NB4 (cell line): ENCODE results near the gene SLC11A1.

ENCODE experiments used
- DNase-seq: peaks from one replicate; pipeline ENCODE4 v3.0.0; 2010; ENCODE audit warnings: low read depth
- H3K4me3 ChIP-seq: one replicate; pipeline ENCODE4 v1.5.1; 2011; ENCODE audit warnings: mild to moderate bottlenecking, low read depth, low read length, moderate library complexity
- MAX ChIP-seq: IDR thresholded peaks from 2 replicates; pipeline ENCODE4 v1.6.1; 2011; ENCODE audit warnings: low read depth, low read length
- MYC ChIP-seq: IDR thresholded peaks from 2 replicates; pipeline ENCODE4 v1.6.1; 2011; ENCODE audit warnings: low read depth, low read length
- POLR2A ChIP-seq: IDR thresholded peaks from 2 replicates; pipeline ENCODE4 v1.6.1; 2011; ENCODE audit warnings: mild to moderate bottlenecking; ENCODE audit not compliant: insufficient read length; ENCODE audit errors: extremely low read depth
- TF ChIP-seq, protein P1 (sequence below): IDR thresholded peaks from one replicate; pipeline ENCODE4 v1.5.1; 2012; ENCODE audit warnings: low read depth, low read length

SLC11A1 gene

DNA sequence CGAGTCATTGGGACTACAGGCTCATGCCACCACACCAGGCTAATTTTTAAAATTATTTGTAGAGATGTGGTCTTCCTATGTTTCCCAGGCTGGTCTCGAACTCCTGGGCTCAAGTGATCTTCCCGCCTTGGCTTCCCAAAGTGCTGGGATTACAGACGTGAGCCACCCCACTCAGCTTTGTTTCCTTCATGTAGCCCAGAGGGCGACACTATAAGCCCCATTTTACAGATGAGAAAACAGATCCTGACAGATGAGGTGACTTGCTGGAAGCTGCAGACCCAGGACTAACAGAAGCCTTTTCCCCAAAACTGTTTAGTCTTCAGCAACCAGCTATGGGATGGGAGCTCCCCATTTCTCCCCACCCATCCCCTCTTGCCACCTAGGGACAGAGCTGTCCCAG is 10.4 kb downstream of the SLC11A1 start:
- no peak overlapping the region for H3K4me3 ChIP-seq
- DNase-seq, result no peak
- TF ChIP-seq MAX, result no peak
- TF ChIP-seq MYC, result no peak
- TF ChIP-seq, protein P1, sequence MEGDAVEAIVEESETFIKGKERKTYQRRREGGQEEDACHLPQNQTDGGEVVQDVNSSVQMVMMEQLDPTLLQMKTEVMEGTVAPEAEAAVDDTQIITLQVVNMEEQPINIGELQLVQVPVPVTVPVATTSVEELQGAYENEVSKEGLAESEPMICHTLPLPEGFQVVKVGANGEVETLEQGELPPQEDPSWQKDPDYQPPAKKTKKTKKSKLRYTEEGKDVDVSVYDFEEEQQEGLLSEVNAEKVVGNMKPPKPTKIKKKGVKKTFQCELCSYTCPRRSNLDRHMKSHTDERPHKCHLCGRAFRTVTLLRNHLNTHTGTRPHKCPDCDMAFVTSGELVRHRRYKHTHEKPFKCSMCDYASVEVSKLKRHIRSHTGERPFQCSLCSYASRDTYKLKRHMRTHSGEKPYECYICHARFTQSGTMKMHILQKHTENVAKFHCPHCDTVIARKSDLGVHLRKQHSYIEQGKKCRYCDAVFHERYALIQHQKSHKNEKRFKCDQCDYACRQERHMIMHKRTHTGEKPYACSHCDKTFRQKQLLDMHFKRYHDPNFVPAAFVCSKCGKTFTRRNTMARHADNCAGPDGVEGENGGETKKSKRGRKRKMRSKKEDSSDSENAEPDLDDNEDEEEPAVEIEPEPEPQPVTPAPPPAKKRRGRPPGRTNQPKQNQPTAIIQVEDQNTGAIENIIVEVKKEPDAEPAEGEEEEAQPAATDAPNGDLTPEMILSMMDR, result no peak
- TF ChIP-seq POLR2A, result no peak

DNA sequence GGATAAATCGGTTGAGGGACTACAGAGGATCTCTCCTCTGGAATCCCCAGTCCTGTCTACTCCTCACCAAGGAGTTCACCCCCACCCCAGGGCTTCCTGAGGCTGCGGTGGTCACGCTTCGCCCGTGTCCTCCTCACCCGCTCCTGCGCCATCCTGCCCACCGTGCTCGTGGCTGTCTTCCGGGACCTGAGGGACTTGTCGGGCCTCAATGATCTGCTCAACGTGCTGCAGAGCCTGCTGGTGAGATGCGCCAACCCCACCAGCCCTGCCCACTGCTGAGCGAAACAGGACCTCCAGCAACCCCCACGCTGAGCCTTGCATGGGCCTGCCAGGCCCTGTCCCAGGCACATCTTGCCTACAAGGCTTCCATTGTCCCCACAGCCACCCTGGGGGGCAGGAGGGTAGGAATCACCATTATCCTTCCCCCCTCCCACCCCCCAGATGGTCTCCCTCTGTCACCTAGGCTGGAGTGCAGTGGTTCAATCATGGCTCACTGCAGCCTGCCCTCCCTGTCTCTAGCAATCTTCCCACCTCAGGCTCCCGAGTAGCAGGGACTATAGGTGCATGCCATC is 10.9 kb downstream of the SLC11A1 start:
- H3K4me3 ChIP-seq, result no peak overlapping the region
- TF ChIP-seq POLR2A (no peak), MAX (no peak), MYC (no peak)
- TF ChIP-seq, protein P1, result no peak
- DNase-seq, result peak; percentile 20

- DNase-seq, result peak; percentile 88
- TF ChIP-seq MYC, result 0 out of 2 replicates have a peak, but pooled peaks have one; percentile 17
- TF ChIP-seq, protein P1, result no peak
- peak overlapping the region; percentile 22 for H3K4me3 ChIP-seq
Measured at GRCh38 chr2:218393750-218394290, 11.7 kb downstream of the SLC11A1 start.

DNA sequence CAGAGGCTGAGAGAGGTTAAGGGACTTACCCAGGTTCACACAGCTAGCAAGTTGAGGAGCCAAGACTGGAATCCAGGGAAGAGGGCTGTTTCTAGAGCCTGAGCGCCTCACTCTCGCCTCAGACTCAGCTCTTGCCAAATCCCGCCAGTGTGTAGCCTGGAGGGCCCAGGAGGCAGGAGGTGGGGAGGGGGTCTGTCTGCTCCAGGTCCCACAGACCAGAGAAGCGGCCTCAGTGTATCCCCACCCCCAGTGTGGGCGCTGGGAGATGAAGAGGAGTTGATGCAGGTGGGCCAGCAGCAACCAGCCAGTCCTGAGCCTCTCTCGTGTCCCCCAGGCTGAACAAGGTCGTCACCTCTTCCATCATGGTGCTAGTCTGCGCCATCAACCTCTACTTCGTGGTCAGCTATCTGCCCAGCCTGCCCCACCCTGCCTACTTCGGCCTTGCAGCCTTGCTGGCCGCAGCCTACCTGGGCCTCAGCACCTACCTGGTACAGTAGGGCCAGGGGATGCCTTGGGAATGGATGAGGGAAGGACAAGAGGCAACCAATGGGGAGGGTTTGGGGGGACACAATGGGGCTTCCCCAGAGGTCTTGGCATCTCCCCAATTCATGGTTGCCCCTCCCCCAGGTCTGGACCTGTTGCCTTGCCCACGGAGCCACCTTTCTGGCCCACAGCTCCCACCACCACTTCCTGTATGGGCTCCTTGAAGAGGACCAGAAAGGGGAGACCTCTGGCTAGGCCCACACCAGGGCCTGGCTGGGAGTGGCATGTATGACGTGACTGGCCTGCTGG is 12.4 kb downstream of the SLC11A1 start:
- TF ChIP-seq MYC (no peak), MAX (no peak), POLR2A (no peak)
- TF ChIP-seq, protein P1, result no peak
- peak overlapping the region; percentile 22 for H3K4me3 ChIP-seq
- peak; percentile 68 for DNase-seq

DNA sequence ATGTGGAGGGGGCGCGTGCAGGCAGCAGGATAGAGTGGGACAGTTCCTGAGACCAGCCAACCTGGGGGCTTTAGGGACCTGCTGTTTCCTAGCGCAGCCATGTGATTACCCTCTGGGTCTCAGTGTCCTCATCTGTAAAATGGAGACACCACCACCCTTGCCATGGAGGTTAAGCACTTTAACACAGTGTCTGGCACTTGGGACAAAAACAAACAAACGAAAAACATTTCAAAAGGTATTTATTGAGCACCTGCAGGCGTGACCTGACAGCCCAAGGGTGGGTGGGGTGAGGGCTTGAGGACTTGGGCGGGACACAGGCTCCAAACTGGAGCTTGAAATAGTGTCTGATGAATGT is 13.0 kb downstream of the SLC11A1 start:
- H3K4me3 ChIP-seq, result no peak overlapping the region
- no peak for TF ChIP-seq MAX
- TF ChIP-seq POLR2A, result no peak
- TF ChIP-seq, protein P1, result no peak
- TF ChIP-seq MYC, result no peak
- DNase-seq, result no peak
